Keratinocyte (primary cell): Measurements from ENCODE around the gene B3GNT4. TPM values are rescaled to one million over a fixed set of nuclear protein-coding genes. Genes with fewer than 3 reads are reported as not detected.
A peak's percentile ranks its signal among the peaks of the same experiment; 100 is the strongest.

ENCODE experiments used
- DNase-seq: peaks from one replicate; pipeline ENCODE4 v3.0.0-alpha.2; 2011; ENCODE audit warnings: low read depth, missing footprints, low spot score
- FAIRE-seq: peaks from 2 replicates; lab custom pipeline; 2011; peaks lifted over from hg19 to GRCh38; lab: Jason Lieb, UNC
- H2AFZ ChIP-seq: 2 replicates; pipeline ENCODE4 v1.6.0; 2012; ENCODE audit warnings: low read length, control low read depth, inconsistent platforms; ENCODE audit not compliant: control insufficient read depth
- H3K27ac ChIP-seq: 2 replicates; pipeline ENCODE4 v1.5.1; 2011; ENCODE audit warnings: low read length; ENCODE audit not compliant: control insufficient read depth, insufficient read depth
- H3K27me3 ChIP-seq: 3 replicates; pipeline ENCODE4 v1.6.0; 2011; ENCODE audit warnings: low read length; ENCODE audit not compliant: control insufficient read depth, insufficient read depth; ENCODE audit errors: extremely low read depth
- H3K36me3 ChIP-seq, 2 experiments: 2 replicates in 1 of 2; 3 replicates in 1 of 2; pipeline ENCODE4 v1.5.1; 2011; ENCODE audit warnings: low read length in 2 of 2, mild to moderate bottlenecking in 1 of 2; ENCODE audit not compliant: control insufficient read depth in 2 of 2, insufficient read depth in 2 of 2; ENCODE audit errors: extremely low read depth in 1 of 2
- H3K4me1 ChIP-seq: 3 replicates; pipeline ENCODE4 v1.5.1; 2011; ENCODE audit warnings: low read length; ENCODE audit not compliant: control insufficient read depth, insufficient read depth; ENCODE audit errors: extremely low read depth
- H3K4me2 ChIP-seq: 3 replicates; pipeline ENCODE4 v1.6.0; 2011; ENCODE audit warnings: low read depth, low read length; ENCODE audit not compliant: control insufficient read depth, insufficient read depth; ENCODE audit errors: extremely low read depth
- H3K4me3 ChIP-seq, 3 experiments: fragments of 200-600 bp in 1 of 3; sonication (generic) in 1 of 3; 2 replicates in 2 of 3; 3 replicates in 1 of 3; pipeline ENCODE4 v1.5.1; 2011 to 2016; ENCODE audit warnings: low read length in 3 of 3, mild to moderate bottlenecking in 3 of 3, control low read depth in 2 of 3, inconsistent platforms in 1 of 3, low read depth in 1 of 3, mixed read lengths in 1 of 3, mixed run types in 1 of 3, moderate library complexity in 1 of 3; ENCODE audit not compliant: control insufficient read depth in 2 of 3, insufficient read depth in 2 of 3; ENCODE audit errors: extremely low read depth in 1 of 3
- H3K79me2 ChIP-seq: 2 replicates; pipeline ENCODE4 v1.6.0; 2012; ENCODE audit warnings: low read length; ENCODE audit not compliant: control insufficient read depth, insufficient read depth
- H3K9ac ChIP-seq: 3 replicates; pipeline ENCODE4 v1.6.0; 2011; ENCODE audit warnings: low read length; ENCODE audit not compliant: control insufficient read depth, insufficient read depth; ENCODE audit errors: extremely low read depth
- H3K9me1 ChIP-seq: 3 replicates; pipeline ENCODE4 v1.6.0; 2011; ENCODE audit warnings: low read length; ENCODE audit not compliant: control insufficient read depth, insufficient read depth; ENCODE audit errors: extremely low read depth
- H3K9me3 ChIP-seq: 2 replicates; pipeline ENCODE4 v1.5.1; 2012; ENCODE audit warnings: low read depth, low read length; ENCODE audit not compliant: control insufficient read depth
- H4K20me1 ChIP-seq: 3 replicates; pipeline ENCODE4 v1.6.0; 2011; ENCODE audit warnings: low read length; ENCODE audit not compliant: control insufficient read depth, insufficient read depth; ENCODE audit errors: extremely low read depth
- EZH2 ChIP-seq: IDR thresholded peaks from one replicate; pipeline ENCODE4 v1.6.1; 2012; ENCODE audit warnings: inconsistent platforms, mild to moderate bottlenecking, low read length, moderate library complexity
- dilution Hi-C: fragments of 300-500 bp; cut with MboI; formaldehyde crosslinking; loops from one replicate; pipeline ENCODE4 v1.7.0; 2020; ENCODE audit warnings: low sequenced_read_pairs; ENCODE audit not compliant: extremely low pct_ligation_motif_present
- polyA plus RNA-seq, 5 experiments: library from polyadenylated mRNA; depleted of rRNA in 3 of 5; stranded (reverse) in 3 of 5; stranded (forward) in 1 of 5; unstranded in 1 of 5; fragments of >200 nt; gene quantifications; 1 replicate in 1 of 5; 2 replicates in 3 of 5; 3 replicates in 1 of 5; pipeline versions ENCODE4 v1.2.1 to v1.2.3, GENCODE V29; 2011 to 2012; ENCODE audit warnings: missing spikeins in 2 of 5, low read depth in 1 of 5, low replicate concordance in 1 of 5
- TF ChIP-seq, protein P1 (sequence below), 3 experiments: IDR thresholded peaks in 1 of 3; conservative IDR thresholded peaks in 1 of 3; optimal IDR thresholded peaks in 1 of 3; 2 replicates in 2 of 3; 3 replicates in 1 of 3; pipeline versions ENCODE3 to v1.5.1; 2011; ENCODE audit warnings: low read length in 3 of 3, mild to moderate bottlenecking in 3 of 3, moderate library complexity in 2 of 3, control low read depth in 1 of 3, inconsistent platforms in 1 of 3; ENCODE audit not compliant: insufficient read depth in 2 of 3; ENCODE audit errors: extremely low read depth in 1 of 3

Gene B3GNT4
- polyA plus RNA-seq, 1 donor (not counting 4 experiments of a cell fraction or from before 2014, with no cell fraction given) = 1.7 TPM

GRCh38 chr12:122158700-122159285, 44.7 kb upstream of the B3GNT4 start:
- Histone ChIP-seq H3K4me2 (no peak overlapping the region), H3K4me3 (no peak overlapping the region), H2AFZ (no peak overlapping the region), H3K36me3 (no peaks in the 10 kb centered on the region), H3K4me1 (peaks cover 2% of the 10 kb centered on the region), H4K20me1 (no peaks in the 10 kb centered on the region), H3K79me2 (no peaks in the 10 kb centered on the region), H3K9me1 (no peaks in the 10 kb centered on the region), H3K9me3 (no peaks in the 10 kb centered on the region), H3K9ac (no peak overlapping the region), H3K27ac (no peak overlapping the region), H3K27me3 (no peaks in the 10 kb centered on the region)
- dilution Hi-C loops = no loop called here
- DNase-seq (no peak), FAIRE-seq (no peak)
- TF ChIP-seq, protein P1, sequence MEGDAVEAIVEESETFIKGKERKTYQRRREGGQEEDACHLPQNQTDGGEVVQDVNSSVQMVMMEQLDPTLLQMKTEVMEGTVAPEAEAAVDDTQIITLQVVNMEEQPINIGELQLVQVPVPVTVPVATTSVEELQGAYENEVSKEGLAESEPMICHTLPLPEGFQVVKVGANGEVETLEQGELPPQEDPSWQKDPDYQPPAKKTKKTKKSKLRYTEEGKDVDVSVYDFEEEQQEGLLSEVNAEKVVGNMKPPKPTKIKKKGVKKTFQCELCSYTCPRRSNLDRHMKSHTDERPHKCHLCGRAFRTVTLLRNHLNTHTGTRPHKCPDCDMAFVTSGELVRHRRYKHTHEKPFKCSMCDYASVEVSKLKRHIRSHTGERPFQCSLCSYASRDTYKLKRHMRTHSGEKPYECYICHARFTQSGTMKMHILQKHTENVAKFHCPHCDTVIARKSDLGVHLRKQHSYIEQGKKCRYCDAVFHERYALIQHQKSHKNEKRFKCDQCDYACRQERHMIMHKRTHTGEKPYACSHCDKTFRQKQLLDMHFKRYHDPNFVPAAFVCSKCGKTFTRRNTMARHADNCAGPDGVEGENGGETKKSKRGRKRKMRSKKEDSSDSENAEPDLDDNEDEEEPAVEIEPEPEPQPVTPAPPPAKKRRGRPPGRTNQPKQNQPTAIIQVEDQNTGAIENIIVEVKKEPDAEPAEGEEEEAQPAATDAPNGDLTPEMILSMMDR (optimal IDR thresholded peaks at IDR 0.05 in 1 of 3, IDR thresholded peaks at IDR 0.05 in 1 of 3, conservative IDR thresholded peaks at IDR 0.05 in 1 of 3; ENCODE audit: extremely low read depth in 1 of 3, insufficient read depth in 2 of 3, low read length in 3 of 3) = no peak
- no peak for TF ChIP-seq EZH2

DNA sequence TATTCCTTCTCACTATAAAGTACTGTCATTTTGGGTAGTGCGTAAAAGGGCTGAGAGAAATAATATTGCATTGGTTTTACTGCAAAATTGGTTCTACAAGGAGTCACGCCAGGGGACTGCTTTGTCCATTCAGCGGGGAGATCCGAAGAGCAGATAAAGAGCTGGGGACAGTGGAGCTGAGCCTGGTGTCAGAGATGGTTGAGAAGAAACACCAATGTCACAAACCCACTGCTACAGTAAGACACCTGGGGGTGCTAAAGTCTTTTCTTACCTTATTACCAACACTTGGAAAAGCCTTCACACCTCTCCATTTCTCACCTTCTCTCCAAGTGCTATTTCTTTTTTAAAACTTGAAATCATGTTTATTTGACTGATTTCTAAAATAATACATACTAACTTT, 43.6 kb upstream of the B3GNT4 start:
- Histone ChIP-seq H3K4me3 (no peak overlapping the region), H3K9ac (no peak overlapping the region), H3K4me2 (no peak overlapping the region), H4K20me1 (no peaks in the 10 kb centered on the region), H3K9me3 (no peaks in the 10 kb centered on the region), H3K36me3 (no peaks in the 10 kb centered on the region), H3K27me3 (no peaks in the 10 kb centered on the region), H3K27ac (no peak overlapping the region), H3K79me2 (no peaks in the 10 kb centered on the region), H2AFZ (no peak overlapping the region), H3K9me1 (no peaks in the 10 kb centered on the region), H3K4me1 (peaks cover 2% of the 10 kb centered on the region)
- TF ChIP-seq, protein P1 (optimal IDR thresholded peaks at IDR 0.05 in 1 of 3, IDR thresholded peaks at IDR 0.05 in 1 of 3, conservative IDR thresholded peaks at IDR 0.05 in 1 of 3; ENCODE audit: extremely low read depth in 1 of 3, insufficient read depth in 2 of 3, low read length in 3 of 3) = peak in 1 of 3 experiments; percentile 32
- no peak for TF ChIP-seq EZH2
- no peak for FAIRE-seq
- dilution Hi-C loops = no loop called here
- DNase-seq = no peak
